GM12892 (cell line): Measurements from ENCODE around the gene ZNF70.

Source experiments
- DNase-seq: peaks from one replicate; pipeline ENCODE4 v3.0.0; 2011; ENCODE audit not compliant: insufficient read length
- FAIRE-seq: peaks from 2 replicates; lab custom pipeline; 2011; peaks lifted over from hg19 to GRCh38; lab: Jason Lieb, UNC
- POLR2A ChIP-seq: IDR thresholded peaks from 2 replicates; pipeline ENCODE4 v1.6.1; 2011; ENCODE audit warnings: low read depth, low read length, control low read depth
- POLR2AphosphoS5 ChIP-seq: IDR thresholded peaks from 2 replicates; pipeline ENCODE4 v1.6.1; 2011; ENCODE audit warnings: low read depth, low read length, control low read depth
- TAF1 ChIP-seq: IDR thresholded peaks from 2 replicates; pipeline ENCODE4 v1.6.1; 2011; ENCODE audit warnings: low read depth, mild to moderate bottlenecking, control low read depth, low read length, borderline replicate concordance

The ZNF70 gene

GRCh38 chr22:23777776-23778576 is 27.1 kb upstream of the ZNF70 start:
- no peak for DNase-seq
- TF ChIP-seq TAF1 (no peak), POLR2A (no peak), POLR2AphosphoS5 (no peak)
- FAIRE-seq: no peak

DNA sequence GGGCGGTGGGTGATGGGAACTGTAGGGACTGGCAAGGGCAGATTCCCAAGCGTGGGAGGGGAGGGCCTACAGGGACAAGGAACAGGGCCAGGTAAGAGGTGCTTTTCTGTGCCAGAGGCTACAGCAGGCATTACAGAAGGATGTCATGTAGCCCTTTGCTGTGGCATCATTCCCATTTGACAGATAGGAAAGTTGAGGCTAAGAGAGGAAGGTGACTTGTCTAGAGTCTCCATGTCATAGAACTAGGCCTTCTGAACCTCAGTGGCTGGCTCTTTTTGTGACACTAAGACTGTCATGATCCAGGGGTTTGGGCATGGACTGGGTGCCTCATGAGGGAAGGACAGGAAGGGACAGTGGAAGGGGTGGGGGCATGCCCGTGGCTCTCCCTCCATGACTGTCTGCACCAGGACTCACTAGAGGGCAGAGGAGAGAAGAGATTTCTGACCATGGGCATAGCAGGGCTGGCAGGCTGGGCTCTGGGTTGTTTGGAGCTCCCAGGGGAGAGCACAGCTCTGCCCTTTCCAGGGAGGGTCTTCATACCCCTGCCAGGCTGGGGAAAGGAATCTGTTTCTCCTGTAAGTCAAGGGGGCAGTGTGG is 25.0 kb upstream of the ZNF70 start:
- FAIRE-seq (no peak), DNase-seq (no peak)
- TF ChIP-seq TAF1 (no peak), POLR2AphosphoS5 (no peak), POLR2A (no peak)

DNA sequence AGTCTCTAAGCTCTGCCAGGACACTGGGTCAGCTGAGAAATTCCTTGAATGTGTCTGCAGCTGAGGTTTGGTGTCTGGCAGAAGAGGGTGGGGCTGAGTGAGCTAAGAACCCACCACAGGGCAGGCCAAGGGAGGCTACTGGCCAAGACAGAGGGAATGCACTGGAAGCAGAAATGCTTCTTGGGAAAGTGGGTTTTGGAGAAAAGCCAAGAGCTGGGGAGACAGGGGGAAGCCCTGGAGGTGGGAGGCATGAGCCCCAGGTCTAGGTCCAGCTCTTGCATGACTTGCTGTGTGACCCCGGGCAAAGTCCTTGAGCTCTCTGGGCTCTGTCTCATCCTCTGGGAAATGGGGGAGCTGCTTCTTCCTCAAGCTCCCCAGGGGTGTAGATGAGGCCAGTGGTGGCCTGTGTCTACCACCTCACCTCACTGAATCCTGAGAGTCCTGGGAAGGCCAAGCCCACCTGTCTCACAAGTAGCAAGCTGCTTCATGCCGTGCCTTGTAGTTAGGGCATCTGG is 24.1 kb upstream of the ZNF70 start:
- FAIRE-seq (no peak), DNase-seq (no peak)
- TF ChIP-seq POLR2A (no peak), TAF1 (no peak), POLR2AphosphoS5 (no peak)

DNA sequence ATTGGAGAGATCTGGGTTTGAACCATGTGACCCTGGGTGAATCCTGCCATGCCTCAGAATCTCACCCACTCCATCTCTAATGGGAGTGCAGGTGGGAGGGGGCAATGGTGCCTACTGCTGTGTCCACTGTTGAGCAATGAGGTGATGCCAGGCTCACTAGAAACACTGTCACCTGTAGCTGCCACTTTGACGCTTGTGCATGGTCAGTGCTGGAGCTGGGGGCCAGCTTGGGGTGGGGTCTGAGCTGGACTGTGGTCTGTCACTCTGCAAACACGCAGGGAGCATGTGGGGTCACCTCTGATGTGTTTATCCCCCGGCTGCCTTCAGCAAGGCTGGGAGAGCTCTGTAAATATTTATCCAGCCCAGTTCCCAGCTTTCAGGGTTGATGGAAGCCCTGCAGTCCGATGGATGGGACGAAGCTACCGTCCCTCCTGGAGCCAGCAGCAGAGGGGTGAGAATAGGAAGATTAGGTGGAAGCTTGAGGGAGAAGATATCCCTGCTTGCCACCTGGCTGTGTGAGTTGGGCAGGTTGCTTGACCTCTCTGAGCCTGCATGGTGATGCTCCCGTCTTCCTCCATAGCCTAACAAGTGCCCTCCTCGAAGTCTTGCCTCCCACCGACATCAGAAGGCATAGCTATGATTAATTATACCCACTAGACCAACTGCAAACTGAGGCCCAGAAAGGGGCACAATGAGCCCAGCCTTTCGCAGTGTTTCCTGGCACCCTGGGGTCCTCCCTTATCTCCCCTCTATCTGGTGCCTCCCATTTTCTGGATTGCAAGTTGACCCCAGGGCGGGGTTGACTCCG is 23.4 kb upstream of the ZNF70 start:
- DNase-seq: no peak
- FAIRE-seq: no peak
- TF ChIP-seq POLR2A (no peak), POLR2AphosphoS5 (no peak), TAF1 (no peak)

GRCh38 chr22:23773483-23774113 is 22.7 kb upstream of the ZNF70 start:
- DNase-seq: no peak
- no peak for FAIRE-seq
- no peak for TF ChIP-seq TAF1
- no peak for TF ChIP-seq POLR2AphosphoS5
- no peak for TF ChIP-seq POLR2A

DNA sequence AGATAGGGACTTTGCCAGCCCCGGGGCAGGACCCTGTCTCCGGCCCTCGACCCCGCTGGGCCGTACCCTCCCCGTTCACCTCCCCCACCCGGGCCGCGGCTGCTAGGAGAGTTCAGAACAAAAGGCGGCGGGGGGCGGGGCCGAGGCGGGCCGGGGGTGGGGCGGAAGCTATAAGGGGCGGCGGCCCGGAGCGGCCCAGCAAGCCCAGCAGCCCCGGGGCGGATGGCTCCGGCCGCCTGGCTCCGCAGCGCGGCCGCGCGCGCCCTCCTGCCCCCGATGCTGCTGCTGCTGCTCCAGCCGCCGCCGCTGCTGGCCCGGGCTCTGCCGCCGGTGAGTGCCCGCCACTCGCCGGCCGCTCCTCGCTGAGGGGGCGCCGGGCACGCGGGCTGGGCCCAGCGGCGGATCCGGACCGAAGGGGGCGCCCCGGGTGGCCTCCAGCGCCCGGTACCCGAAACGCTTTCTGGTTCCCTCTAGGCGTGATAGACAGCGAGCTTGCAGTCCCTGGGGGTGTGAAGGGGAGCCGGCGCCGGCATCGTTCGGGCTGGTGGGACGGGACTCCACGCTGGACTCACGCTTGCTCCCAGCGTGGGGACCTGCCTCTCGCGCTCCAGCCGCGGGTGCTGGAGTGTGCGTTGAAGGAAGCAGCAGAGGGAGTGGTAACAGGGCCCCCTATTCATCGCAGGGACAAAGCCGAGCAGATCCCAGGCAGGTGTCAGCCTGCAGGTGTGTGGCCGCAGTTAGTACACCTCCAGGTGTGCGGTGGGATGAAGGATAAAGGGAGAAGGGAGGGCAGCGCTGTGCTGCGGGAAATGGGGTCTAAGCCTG is 21.9 kb upstream of the ZNF70 start, which contains the start of gene MMP11:
TSS of gene MMP11 (plus strand) at position 201 of the 825 bp plus-strand sequence. CDS start at position 223, 22 bp downstream.
- FAIRE-seq (peak; percentile 78), DNase-seq (peak; percentile 72)
- TF ChIP-seq TAF1 (no peak), POLR2A (no peak), POLR2AphosphoS5 (no peak)

GRCh38 chr22:23772315-23772648 is 21.4 kb upstream of the ZNF70 start:
- DNase-seq: no peak

GRCh38 chr22:23769321-23769965 is 18.5 kb upstream of the ZNF70 start:
- DNase-seq: no peak
- FAIRE-seq: no peak

More at GRCh38 chr22:23772315-23772648, 21.4 kb upstream of the ZNF70 start:
- FAIRE-seq: no peak
- TF ChIP-seq POLR2A (no peak), TAF1 (no peak), POLR2AphosphoS5 (no peak)

DNA sequence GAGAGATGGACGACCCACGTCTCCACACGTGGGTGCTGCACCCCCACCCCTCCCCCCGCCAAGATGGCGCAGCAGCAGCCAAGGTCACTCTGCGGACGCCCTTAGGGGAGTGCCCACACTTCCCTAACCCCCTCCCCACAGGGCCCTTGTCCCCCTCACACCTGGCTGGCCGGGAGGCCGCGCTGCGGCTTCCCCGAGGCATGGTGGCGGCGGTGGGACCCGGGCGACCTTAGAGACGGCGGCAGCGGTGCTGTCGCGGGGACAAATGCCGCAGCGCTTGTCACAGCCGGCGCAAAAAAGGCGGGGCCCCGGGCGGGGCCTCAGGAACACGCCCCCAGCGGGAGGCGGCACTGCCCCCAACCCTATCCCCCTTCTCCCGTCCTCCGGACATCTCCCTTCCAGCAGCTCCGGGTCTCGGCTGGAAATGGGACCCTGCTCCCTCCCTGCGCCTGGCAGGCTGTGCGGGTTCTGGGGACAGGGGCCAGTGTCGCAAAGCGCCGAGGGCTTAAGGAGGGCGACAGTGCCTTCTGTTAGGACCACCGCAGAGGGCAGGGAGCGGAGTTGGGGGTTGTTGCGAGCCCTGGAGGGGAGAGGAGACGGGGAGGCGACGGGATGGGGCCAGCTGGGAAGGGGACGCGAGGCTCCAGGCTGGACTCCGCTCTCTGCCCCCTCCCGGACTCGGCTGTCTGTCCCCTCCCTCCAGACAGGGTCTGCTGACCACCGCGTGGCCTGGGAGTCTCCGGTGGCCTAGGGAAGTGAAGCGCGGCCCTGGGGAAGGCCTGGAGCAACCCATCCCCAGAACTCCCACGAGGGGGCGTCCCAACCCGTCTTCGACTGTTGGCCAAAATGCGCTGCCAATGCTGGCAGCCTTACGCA is 17.0 kb upstream of the ZNF70 start, which contains the start of gene CHCHD10:
TSS of gene CHCHD10 (minus strand) at position 300 of the 876 bp plus-strand sequence. CDS start at position 202, 98 bp downstream.
- FAIRE-seq (peak; percentile 81), DNase-seq (peak; percentile 82)
- TF ChIP-seq POLR2AphosphoS5: peak; percentile 72
- TF ChIP-seq POLR2A: peak; percentile 80
- peak; percentile 72 for TF ChIP-seq TAF1

More at GRCh38 chr22:23769321-23769965, 18.5 kb upstream of the ZNF70 start:
- TF ChIP-seq POLR2AphosphoS5 (no peak), POLR2A (no peak), TAF1 (no peak)
